ENCODE measurements around the gene ARHGEF28.

Gene ARHGEF28

GRCh38 chr5:73619606-73620333, 6.2 kb upstream of the ARHGEF28 start:
- DNase-seq, result no peak
- in situ Hi-C loops (cut with MboI; ENCODE audit: low pct_unique_long_range_greater_than_20kb, low sequenced_read_pairs), result no loop called here

GRCh38 chr5:73620334-73620687, 5.7 kb upstream of the ARHGEF28 start:
- no peak for DNase-seq
- in situ Hi-C loops (cut with MboI; ENCODE audit: low pct_unique_long_range_greater_than_20kb, low sequenced_read_pairs), result no loop called here

GRCh38 chr5:73623060-73623459, 2.9 kb upstream of the ARHGEF28 start:
- in situ Hi-C loops (cut with MboI; ENCODE audit: low pct_unique_long_range_greater_than_20kb, low sequenced_read_pairs), result no loop called here
- no peak for DNase-seq

GRCh38 chr5:73623901-73624404, 2.0 kb upstream of the ARHGEF28 start:
- no peak for DNase-seq

GRCh38 chr5:73624888-73625287, 1.1 kb upstream of the ARHGEF28 start:
- DNase-seq, result no peak
- in situ Hi-C loops (cut with MboI; ENCODE audit: low pct_unique_long_range_greater_than_20kb, low sequenced_read_pairs), result no loop called here

More at GRCh38 chr5:73623901-73624404, 2.0 kb upstream of the ARHGEF28 start:
- in situ Hi-C loops (cut with MboI; ENCODE audit: low pct_unique_long_range_greater_than_20kb, low sequenced_read_pairs), result no loop called here

- in situ Hi-C loops (cut with MboI; ENCODE audit: low pct_unique_long_range_greater_than_20kb, low sequenced_read_pairs), result no loop called here
- DNase-seq, result peak; percentile 11
Observed at GRCh38 chr5:73625372-73625943, 538 bp upstream of the ARHGEF28 start.

- in situ Hi-C loops (cut with MboI; ENCODE audit: low pct_unique_long_range_greater_than_20kb, low sequenced_read_pairs), result no loop called here
- no peak for DNase-seq
Observed at GRCh38 chr5:73626814-73627313, 868 bp downstream of the ARHGEF28 start.

GRCh38 chr5:73629456-73629855, 3.5 kb downstream of the ARHGEF28 start:
- in situ Hi-C loops (cut with MboI; ENCODE audit: low pct_unique_long_range_greater_than_20kb, low sequenced_read_pairs), result no loop called here
- DNase-seq, result no peak

- no peak for DNase-seq
- in situ Hi-C loops (cut with MboI; ENCODE audit: low pct_unique_long_range_greater_than_20kb, low sequenced_read_pairs), result no loop called here
Observed at GRCh38 chr5:73630765-73631164, 4.8 kb downstream of the ARHGEF28 start.

GRCh38 chr5:73631500-73631899, 5.5 kb downstream of the ARHGEF28 start:
- in situ Hi-C loops (cut with MboI; ENCODE audit: low pct_unique_long_range_greater_than_20kb, low sequenced_read_pairs), result no loop called here
- no peak for DNase-seq

- in situ Hi-C loops (cut with MboI; ENCODE audit: low pct_unique_long_range_greater_than_20kb, low sequenced_read_pairs), result no loop called here
- DNase-seq, result no peak
Observed at GRCh38 chr5:73633060-73633459, 7.1 kb downstream of the ARHGEF28 start.

GRCh38 chr5:73636408-73636807, 10.4 kb downstream of the ARHGEF28 start:
- no peak for DNase-seq
- in situ Hi-C loops (cut with MboI; ENCODE audit: low pct_unique_long_range_greater_than_20kb, low sequenced_read_pairs), result no loop called here

GRCh38 chr5:73637565-73637964, 11.6 kb downstream of the ARHGEF28 start:
- no peak for DNase-seq
- in situ Hi-C loops (cut with MboI; ENCODE audit: low pct_unique_long_range_greater_than_20kb, low sequenced_read_pairs), result no loop called here

- in situ Hi-C loops (cut with MboI; ENCODE audit: low pct_unique_long_range_greater_than_20kb, low sequenced_read_pairs), result no loop called here
- no peak for DNase-seq
Observed at GRCh38 chr5:73638344-73639095, 12.5 kb downstream of the ARHGEF28 start.

GRCh38 chr5:73640861-73641320, 14.9 kb downstream of the ARHGEF28 start:
- in situ Hi-C loops (cut with MboI; ENCODE audit: low pct_unique_long_range_greater_than_20kb, low sequenced_read_pairs), result no loop called here

GRCh38 chr5:73641811-73642210, 15.8 kb downstream of the ARHGEF28 start:
- DNase-seq, result no peak
- in situ Hi-C loops (cut with MboI; ENCODE audit: low pct_unique_long_range_greater_than_20kb, low sequenced_read_pairs), result no loop called here

More at GRCh38 chr5:73640861-73641320, 14.9 kb downstream of the ARHGEF28 start:
- no peak for DNase-seq

- no peak for DNase-seq
- in situ Hi-C loops (cut with MboI; ENCODE audit: low pct_unique_long_range_greater_than_20kb, low sequenced_read_pairs), result no loop called here
Observed at GRCh38 chr5:73642344-73642743, 16.3 kb downstream of the ARHGEF28 start.

GRCh38 chr5:73644385-73644963, 18.5 kb downstream of the ARHGEF28 start:
- in situ Hi-C loops (cut with MboI; ENCODE audit: low pct_unique_long_range_greater_than_20kb, low sequenced_read_pairs), result no loop called here
- no peak for DNase-seq

- no peak for DNase-seq
- in situ Hi-C loops (cut with MboI; ENCODE audit: low pct_unique_long_range_greater_than_20kb, low sequenced_read_pairs), result no loop called here
Observed at GRCh38 chr5:73647721-73648120, 21.7 kb downstream of the ARHGEF28 start.

Data from KBM-7 (cell line).